H9 (cell line): ENCODE data around the gene SPIB. TPM values are rescaled to one million over a fixed set of nuclear protein-coding genes. Genes with fewer than 3 reads are reported as not detected.

ENCODE experiments used
- DNase-seq: peaks from one replicate; pipeline ENCODE4 v3.0.0-alpha.2; 2017
- H2AFZ ChIP-seq: one replicate; pipeline ENCODE4 v1.6.1; 2013; ENCODE audit warnings: mild to moderate bottlenecking, low read length, control low read depth, moderate library complexity
- H2AK5ac ChIP-seq: 2 replicates; pipeline ENCODE4 v1.6.1; 2013; ENCODE audit warnings: low read length, control low read depth, mixed read lengths; ENCODE audit not compliant: insufficient read length
- H2BK120ac ChIP-seq: one replicate; pipeline ENCODE4 v1.6.1; 2013; ENCODE audit warnings: low read depth, mild to moderate bottlenecking, low read length, control low read depth, inconsistent platforms; ENCODE audit not compliant: poor library complexity, severe bottlenecking
- H2BK12ac ChIP-seq: 2 replicates; pipeline ENCODE4 v1.6.1; 2013; ENCODE audit warnings: low read length, control low read depth, mixed read lengths, low read depth; ENCODE audit not compliant: insufficient read length
- H2BK15ac ChIP-seq: 2 replicates; pipeline ENCODE4 v1.6.1; 2013; ENCODE audit warnings: low read depth, low read length, control low read depth
- H2BK20ac ChIP-seq: one replicate; pipeline ENCODE4 v1.6.1; 2013; ENCODE audit warnings: low read depth, mild to moderate bottlenecking, low read length, control low read depth, inconsistent platforms; ENCODE audit not compliant: poor library complexity, severe bottlenecking
- H2BK5ac ChIP-seq: 2 replicates; pipeline ENCODE4 v1.6.1; 2013; ENCODE audit warnings: low read length, control low read depth, mixed read lengths; ENCODE audit not compliant: insufficient read length
- H3K14ac ChIP-seq: 2 replicates; pipeline ENCODE4 v1.6.1; 2013; ENCODE audit warnings: low read length, control low read depth; ENCODE audit not compliant: insufficient read depth
- H3K18ac ChIP-seq: 2 replicates; pipeline ENCODE4 v1.6.1; 2013; ENCODE audit warnings: low read depth, mild to moderate bottlenecking, mixed read lengths, low read length, control low read depth; ENCODE audit not compliant: insufficient read length
- H3K23ac ChIP-seq: 2 replicates; pipeline ENCODE4 v1.6.1; 2013; ENCODE audit warnings: low read length, control low read depth, mixed read lengths, low read depth; ENCODE audit not compliant: insufficient read length
- H3K23me2 ChIP-seq: 2 replicates; pipeline ENCODE4 v1.6.1; 2013; ENCODE audit warnings: low read depth, mild to moderate bottlenecking, mixed read lengths, low read length, control low read depth; ENCODE audit not compliant: insufficient read length, poor library complexity, severe bottlenecking
- H3K27ac ChIP-seq: 2 replicates; pipeline ENCODE4 v1.5.1; 2013; ENCODE audit warnings: low read length, control low read depth, mixed read lengths, low read depth; ENCODE audit not compliant: insufficient read length
- H3K27me3 ChIP-seq: 2 replicates; pipeline ENCODE4 v1.6.1; 2013; ENCODE audit warnings: low read length, control low read depth, inconsistent platforms; ENCODE audit not compliant: insufficient read depth
- H3K4ac ChIP-seq: 2 replicates; pipeline ENCODE4 v1.6.1; 2013; ENCODE audit warnings: low read depth, mild to moderate bottlenecking, control low read depth, inconsistent platforms, low read length, moderate library complexity
- H3K4me1 ChIP-seq: 2 replicates; pipeline ENCODE4 v1.6.1; 2013; ENCODE audit warnings: low read length, control low read depth, inconsistent platforms; ENCODE audit not compliant: insufficient read depth
- H3K4me2 ChIP-seq: 2 replicates; pipeline ENCODE4 v1.6.1; 2013; ENCODE audit warnings: low read length, control low read depth, mixed read lengths; ENCODE audit not compliant: insufficient read length, insufficient read depth
- H3K56ac ChIP-seq: 2 replicates; pipeline ENCODE4 v1.6.1; 2013; ENCODE audit warnings: low read depth, mild to moderate bottlenecking, mixed read lengths, low read length, control low read depth; ENCODE audit not compliant: insufficient read length
- H3K79me1 ChIP-seq: 2 replicates; pipeline ENCODE4 v1.6.1; 2013; ENCODE audit warnings: low read depth, mild to moderate bottlenecking, moderate library complexity, low read length, control low read depth, inconsistent platforms; ENCODE audit not compliant: insufficient read depth, poor library complexity, severe bottlenecking
- H3K79me2 ChIP-seq: 2 replicates; pipeline ENCODE4 v1.6.1; 2013; ENCODE audit warnings: low read length, control low read depth, inconsistent platforms; ENCODE audit not compliant: insufficient read depth
- H3K9ac ChIP-seq: 2 replicates; pipeline ENCODE4 v1.6.1; 2013; ENCODE audit warnings: low read length, control low read depth, mixed read lengths; ENCODE audit not compliant: insufficient read length; ENCODE audit errors: extremely low read depth
- H3K9me3 ChIP-seq: one replicate; pipeline ENCODE4 v1.6.1; 2013; ENCODE audit warnings: low read depth, low read length, inconsistent platforms; ENCODE audit not compliant: control insufficient read depth
- H3T11ph ChIP-seq: one replicate; pipeline ENCODE4 v1.6.1; 2013; ENCODE audit warnings: mild to moderate bottlenecking, low read length, control low read depth, inconsistent platforms
- H4K20me1 ChIP-seq: one replicate; pipeline ENCODE4 v1.6.1; 2013; ENCODE audit not compliant: control insufficient read depth, insufficient read length, insufficient read depth
- H4K5ac ChIP-seq: 2 replicates; pipeline ENCODE4 v1.6.1; 2013; ENCODE audit warnings: low read depth, mild to moderate bottlenecking, mixed read lengths, low read length, control low read depth; ENCODE audit not compliant: insufficient read length
- H4K8ac ChIP-seq: replicated peaks from 2 replicates; pipeline ENCODE4 v1.6.1; 2013; ENCODE audit warnings: low read length, control low read depth, mixed read lengths, low read depth; ENCODE audit not compliant: insufficient read length
- H4K91ac ChIP-seq: 2 replicates; pipeline ENCODE4 v1.6.1; 2013; ENCODE audit warnings: low read depth, mild to moderate bottlenecking, moderate library complexity, mixed read lengths, low read length, control low read depth; ENCODE audit not compliant: insufficient read length
- H3K27ac Mint-ChIP-seq, 3 experiments: 2 replicates in 2 of 3; 3 replicates in 1 of 3; pipeline ENCODE4 v1.8.0; 2020 to 2021; ENCODE audit warnings: mixed read lengths in 3 of 3, mild to moderate bottlenecking in 1 of 3, moderate library complexity in 1 of 3
- H3K27me3 Mint-ChIP-seq: 2 replicates; pipeline ENCODE4 v1.8.0; 2021; ENCODE audit warnings: low read depth, mild to moderate bottlenecking, moderate library complexity, mixed read lengths
- H3K36me3 Mint-ChIP-seq, 3 experiments: 2 replicates in 2 of 3; 3 replicates in 1 of 3; pipeline ENCODE4 v1.8.0; 2020 to 2021; ENCODE audit warnings: low read depth in 3 of 3, mixed read lengths in 3 of 3; ENCODE audit not compliant: insufficient read depth in 1 of 3
- H3K4me1 Mint-ChIP-seq, 2 experiments: 2 replicates each; pipeline ENCODE4 v1.8.0; 2020; ENCODE audit warnings: mixed read lengths in 2 of 2
- H3K4me3 Mint-ChIP-seq, 2 experiments: 2 replicates in 1 of 2; 3 replicates in 1 of 2; pipeline ENCODE4 v1.8.0; 2020 to 2021; ENCODE audit warnings: mild to moderate bottlenecking in 2 of 2, mixed read lengths in 2 of 2, moderate library complexity in 1 of 2
- H3K9me3 Mint-ChIP-seq, 2 experiments: 2 replicates in 1 of 2; 3 replicates in 1 of 2; pipeline ENCODE4 v1.8.0; 2020; ENCODE audit warnings: mild to moderate bottlenecking in 2 of 2, mixed read lengths in 2 of 2, moderate library complexity in 1 of 2
- CTCF ChIP-seq: fragments of 200-600 bp; sonication (generic); conservative IDR thresholded peaks from 3 replicates; pipeline ENCODE4 v1.8.0; 2021; ENCODE audit warnings: antibody characterized with exemption, mild to moderate bottlenecking
- WGBS: extraction: QIAGEN DNeasy Blood & Tissue Kit; methylation state at CpG from one replicate; pipeline ENCODE4 v1.1.7; 2013; ENCODE audit warnings: missing lambda C conversion rate, low lambda C conversion rate, mixed read lengths; ENCODE audit not compliant: insufficient read length; ENCODE audit errors: extremely low coverage; 5-methylcytosine and 5-hydroxymethylcytosine counted together
- total RNA-seq: library from RNA; stranded (reverse); gene quantifications from 2 replicates; pipeline ENCODE4 v1.2.1, GENCODE V29; 2021

The SPIB gene
- total RNA-seq, 1 experiment from 2014 or later, result 33.3 TPM

- Histone ChIP-seq H4K8ac (no peak overlapping the region), H3K9ac (no peak overlapping the region), H4K5ac (no peak overlapping the region), H3T11ph (no peak overlapping the region), H3K4me2 (no peak overlapping the region), H3K27me3 (no peaks in the 10 kb centered on the region), H2AFZ (no peak overlapping the region), H3K9me3 (no peaks in the 10 kb centered on the region), H2BK15ac (no peak overlapping the region), H3K56ac (no peak overlapping the region), H2BK120ac (no peak overlapping the region), H3K18ac (no peak overlapping the region), H3K14ac (no peak overlapping the region), H2AK5ac (no peak overlapping the region), H3K4me1 (no peaks in the 10 kb centered on the region), H3K27ac (no peak overlapping the region), H3K23me2 (no peaks in the 10 kb centered on the region), H3K79me1 (no peaks in the 10 kb centered on the region), H3K23ac (no peak overlapping the region), H3K4ac (no peak overlapping the region), H2BK20ac (no peak overlapping the region), H2BK12ac (no peak overlapping the region), H2BK5ac (no peak overlapping the region), H4K91ac (no peak overlapping the region), H4K20me1 (no peaks in the 10 kb centered on the region), H3K79me2 (no peaks in the 10 kb centered on the region)
- DNase-seq, result no peak
- Mint-ChIP-seq H3K4me3 (no peak overlapping the region), H3K36me3 (peaks cover 42 to 72% (median 69%) of the 10 kb centered on the region in 3 experiments), H3K27me3 (no peaks in the 10 kb centered on the region), H3K27ac (peak overlapping the region in 1 of 3 experiments; percentile 18; a peak in 2 of 7 replicates), H3K9me3 (no peaks in the 10 kb centered on the region), H3K4me1 (no peaks in the 10 kb centered on the region)
- TF ChIP-seq CTCF, result no peak
- WGBS, result no CpG with 5 or more reads among the region's 22 CpGs
Observed at GRCh38 chr19:50406156-50406820, 12.4 kb upstream of the SPIB start.
